Activated T-cell treated with anti-CD3 and anti-CD28 coated beads for 48 hours (primary cell): ENCODE data around the gene ZMYND19.
"Not testable (repeated sequence)": the region's sequence is repeated elsewhere in the genome, so short reads cannot be mapped to it uniquely, and the experiment has no call there.

Experiments
- DNase-seq: peaks from one replicate; pipeline ENCODE4 v3.0.0-alpha.2; 2020; ENCODE audit warnings: low read depth

ZMYND19 gene

DNA sequence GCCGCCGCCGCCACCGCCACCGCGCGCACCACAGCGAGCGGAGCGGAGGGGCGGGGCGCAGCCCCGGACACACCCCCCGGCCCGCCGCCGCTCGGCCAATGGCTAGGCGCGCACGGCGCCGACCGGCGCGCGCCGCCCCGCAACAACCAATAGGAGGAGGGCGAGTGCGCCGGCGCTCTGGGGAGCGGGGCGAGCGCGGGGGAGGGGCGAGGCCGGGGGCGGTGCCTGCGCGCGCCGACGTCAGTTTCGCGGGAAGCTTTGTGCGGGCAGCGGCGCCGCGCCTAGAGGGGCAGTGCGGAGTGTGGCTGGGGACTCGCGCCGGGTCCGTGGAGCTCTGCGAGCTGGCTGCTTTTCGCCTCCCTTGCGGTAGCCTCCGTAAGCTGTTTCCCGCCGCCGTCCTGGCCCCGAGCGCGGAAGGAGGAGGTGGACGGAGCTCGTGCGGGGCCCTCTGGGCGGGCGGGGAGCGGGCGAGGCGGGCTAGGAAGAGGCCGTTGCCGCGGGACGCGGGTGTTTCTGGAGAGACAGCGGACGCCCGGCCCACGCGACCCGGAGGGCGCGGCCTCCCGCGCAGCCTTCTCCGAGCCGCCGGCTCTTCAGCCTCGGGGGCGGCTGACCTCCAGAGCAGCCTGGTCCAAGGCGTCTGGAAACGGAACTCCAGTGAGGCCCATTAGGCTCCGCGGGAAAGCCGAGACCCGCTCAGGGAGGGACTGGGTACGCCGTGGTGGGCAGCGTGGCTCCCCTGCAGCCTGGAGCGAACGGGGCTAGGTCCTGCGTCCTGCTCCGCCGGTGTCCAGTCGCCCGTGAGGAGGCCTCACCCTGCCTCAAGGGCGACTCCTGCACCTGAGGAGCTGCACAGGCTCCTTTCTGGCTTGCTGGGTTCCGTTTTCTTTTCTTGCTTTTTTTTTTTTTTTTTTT, at the start of gene ZMYND19:
Gene ZMYND19, minus strand, starts transcription at position 44 of the 915 bp plus-strand sequence. CDS start 249 bp downstream, outside the sequence.
- DNase-seq, result peak; percentile 92

DNA sequence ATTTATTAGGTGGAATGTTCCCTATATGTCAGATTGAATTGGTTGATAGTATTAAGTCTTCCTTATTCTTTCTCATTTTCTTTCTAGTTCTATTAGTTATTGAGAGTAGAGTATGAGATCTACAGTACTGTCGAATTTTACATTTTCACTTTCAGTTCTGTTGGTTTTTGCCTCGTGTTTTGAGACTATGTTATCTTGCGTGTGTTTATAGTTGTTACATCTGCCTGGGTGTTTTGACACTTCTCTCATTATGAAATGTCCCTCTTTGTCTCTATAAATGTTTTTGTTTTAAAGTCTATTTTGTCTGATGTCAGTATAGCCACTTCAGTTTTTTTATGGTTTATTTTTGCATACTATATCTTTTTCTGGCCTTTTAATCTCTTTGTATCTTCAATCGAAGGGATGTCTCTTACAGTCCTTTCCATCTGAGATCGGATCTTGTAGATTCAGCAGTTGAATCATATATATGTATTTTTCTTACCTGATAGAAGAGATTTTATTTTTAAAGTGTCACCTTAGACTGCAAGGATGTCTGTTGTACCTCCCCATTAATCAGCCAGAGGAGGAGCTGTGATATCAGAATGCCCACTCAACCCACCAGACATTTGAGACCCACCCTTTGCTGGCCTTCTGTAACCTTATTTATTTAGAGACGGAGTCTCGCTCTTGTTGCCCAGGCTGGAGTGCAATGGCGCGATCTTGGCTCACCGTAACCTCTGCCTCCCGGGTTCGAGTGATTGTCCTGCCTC, 49.2 kb upstream of the ZMYND19 start:
- DNase-seq, result no peak

DNA sequence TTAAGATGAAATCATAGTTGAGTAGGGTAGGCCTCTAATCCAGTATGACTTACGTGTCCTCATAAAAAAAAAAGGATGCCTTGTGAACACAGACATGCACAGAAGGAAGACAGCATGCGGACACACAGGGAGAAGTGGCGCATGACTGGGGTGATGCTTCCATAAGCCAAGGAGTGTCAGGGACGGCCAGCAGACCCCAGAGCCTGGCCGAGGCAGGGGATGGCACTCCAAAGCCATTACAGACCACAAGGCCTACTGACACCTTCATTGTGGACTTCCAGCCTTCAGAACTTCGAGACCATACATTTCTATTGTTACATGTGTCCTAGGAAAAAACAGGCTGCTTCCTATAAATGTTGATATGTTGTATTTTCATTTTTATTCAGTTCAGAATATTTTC, 48.4 kb upstream of the ZMYND19 start:
- no peak for DNase-seq

DNA sequence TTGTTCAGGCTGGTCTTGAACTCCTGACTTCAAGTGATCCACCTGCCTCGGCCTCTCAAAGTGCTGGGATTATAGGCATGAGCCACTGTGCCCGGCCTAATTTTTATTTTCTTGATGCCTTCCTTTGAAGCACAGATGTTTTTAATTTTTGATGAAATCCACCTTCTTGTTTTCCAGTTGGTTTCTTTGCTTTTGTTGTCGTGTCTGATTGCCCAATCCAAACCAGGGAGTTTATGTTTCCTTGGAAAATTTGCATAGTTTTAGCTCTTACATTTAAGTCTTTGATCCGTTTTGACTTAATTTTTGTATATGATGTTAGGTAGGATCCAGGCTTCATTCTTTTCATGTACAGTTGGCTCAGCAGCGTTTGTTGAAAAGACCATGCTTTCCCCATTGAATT, 43.7 kb upstream of the ZMYND19 start:
- DNase-seq, result no peak

DNA sequence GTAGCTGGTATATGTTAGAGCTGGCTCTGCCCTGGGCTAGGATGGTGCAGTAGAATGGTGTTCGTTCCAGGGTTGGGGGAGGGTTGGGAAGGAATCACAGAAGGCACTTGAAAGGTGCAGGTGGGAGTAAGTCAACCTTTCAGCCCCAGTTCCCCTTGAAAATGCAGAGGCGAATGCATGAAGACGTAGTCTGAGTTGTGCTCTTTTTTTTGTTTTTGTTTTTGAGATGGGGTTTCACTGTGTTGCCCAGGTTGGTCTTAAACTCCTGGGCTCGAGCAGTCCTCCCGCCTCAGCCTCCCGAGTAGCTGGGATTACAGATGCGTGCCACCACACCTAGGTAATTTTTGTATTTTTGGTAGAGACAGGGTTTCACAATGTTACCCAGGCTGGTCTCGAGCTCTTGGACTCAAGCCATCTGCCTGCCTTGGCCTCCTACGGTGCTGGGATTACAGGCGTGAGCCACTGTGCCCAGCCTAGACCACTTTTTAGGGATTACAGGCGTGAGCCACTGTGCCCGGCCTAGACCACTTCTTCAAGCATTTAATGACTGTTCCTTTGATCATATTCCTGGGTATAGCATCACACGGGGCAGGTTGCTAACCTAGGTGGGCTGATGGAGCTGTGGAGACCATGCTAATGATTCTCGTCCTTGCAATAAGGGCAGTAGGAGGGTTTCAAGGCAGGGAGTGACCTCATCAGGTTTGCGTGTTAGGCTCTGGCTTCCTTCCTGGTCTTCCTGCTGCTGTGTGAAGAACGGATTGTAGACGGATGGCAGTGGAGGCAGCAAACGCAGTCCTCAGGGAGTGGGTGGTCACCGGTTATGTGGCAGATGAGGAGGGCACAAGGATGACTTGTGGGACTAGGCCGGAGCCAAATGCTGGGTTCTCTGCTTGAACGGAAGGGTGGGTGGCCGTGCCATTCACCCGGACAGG, 42.2 kb upstream of the ZMYND19 start:
- no peak for DNase-seq

DNA sequence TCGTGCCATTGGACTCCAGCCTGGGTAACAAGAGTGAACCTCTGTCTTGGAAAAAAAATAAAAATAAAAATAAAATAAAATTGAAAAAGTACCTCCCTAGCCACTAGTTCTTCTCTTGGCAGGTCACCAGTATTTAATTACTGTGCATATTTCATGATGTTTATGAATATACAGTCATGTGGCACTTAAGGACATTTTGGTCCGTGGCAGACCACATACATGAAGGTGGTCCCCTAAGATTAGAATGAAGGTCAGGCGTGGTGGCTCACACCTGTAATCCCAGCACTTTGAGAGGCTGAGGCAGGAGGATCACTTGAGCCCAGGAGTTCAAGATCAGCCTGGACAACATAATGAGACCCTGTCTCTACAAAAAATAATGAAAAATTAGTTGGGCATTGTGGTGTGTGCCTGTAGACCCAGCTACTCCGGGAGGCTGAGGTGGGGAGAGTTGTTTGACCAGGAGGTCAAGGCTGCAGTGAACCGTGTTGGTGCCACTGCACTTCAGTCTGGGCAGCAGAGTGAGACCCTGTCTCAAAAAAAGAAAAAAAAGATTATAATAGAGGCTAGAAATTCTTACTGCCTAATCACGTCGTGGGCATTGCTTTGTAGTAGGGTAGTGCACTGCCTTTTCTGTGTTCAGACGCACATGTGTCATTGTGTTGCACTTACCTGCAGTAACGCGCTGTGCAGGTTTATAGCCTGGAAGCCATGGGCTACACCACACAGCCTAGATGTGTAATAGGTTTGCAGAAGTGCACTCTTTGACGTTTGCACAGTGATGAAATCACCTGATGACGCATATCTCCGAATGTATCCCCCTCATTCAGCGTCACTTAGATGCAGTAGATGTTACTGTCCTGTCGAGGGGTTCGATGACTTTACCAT, 41.3 kb upstream of the ZMYND19 start:
- no peak for DNase-seq

DNA sequence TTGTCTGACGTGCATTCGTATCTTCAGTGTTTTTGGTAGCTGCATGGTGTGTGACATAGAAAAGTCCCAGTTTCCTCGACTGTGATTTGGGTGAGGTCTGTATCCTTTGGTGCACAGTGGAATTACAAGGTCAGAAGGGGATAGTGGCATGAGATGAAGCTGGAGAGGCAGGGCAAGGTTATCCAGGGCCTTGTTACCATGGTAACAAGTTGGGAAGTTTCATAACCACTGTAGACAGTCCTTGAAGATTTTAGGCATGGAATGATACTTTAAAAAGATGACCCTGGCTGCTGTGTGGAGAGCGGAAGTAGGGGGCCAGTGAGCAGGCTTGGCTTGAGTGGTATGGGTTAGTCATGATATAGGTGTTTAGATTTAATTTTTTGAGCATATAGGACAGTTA, 40.4 kb upstream of the ZMYND19 start:
- no peak for DNase-seq

DNA sequence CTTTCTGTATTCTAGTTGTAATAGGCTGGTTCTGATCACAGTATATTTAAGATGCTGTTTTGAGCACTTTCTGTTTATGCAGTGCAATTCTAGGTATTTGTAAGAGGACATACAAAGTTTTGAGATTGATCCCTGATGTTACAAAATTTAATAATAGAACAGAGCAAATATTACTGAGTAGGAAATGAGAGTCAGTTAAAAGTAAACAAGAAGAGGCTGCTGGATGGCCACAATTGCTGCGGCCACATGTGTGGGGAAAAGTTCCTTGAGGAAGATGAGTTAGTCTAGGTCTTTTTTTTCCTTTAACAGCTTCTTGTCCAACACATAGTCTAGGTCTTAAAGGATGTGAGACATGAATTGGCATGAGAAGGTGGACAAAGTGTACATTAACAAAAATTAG, 39.8 kb upstream of the ZMYND19 start:
- no peak for DNase-seq

DNA sequence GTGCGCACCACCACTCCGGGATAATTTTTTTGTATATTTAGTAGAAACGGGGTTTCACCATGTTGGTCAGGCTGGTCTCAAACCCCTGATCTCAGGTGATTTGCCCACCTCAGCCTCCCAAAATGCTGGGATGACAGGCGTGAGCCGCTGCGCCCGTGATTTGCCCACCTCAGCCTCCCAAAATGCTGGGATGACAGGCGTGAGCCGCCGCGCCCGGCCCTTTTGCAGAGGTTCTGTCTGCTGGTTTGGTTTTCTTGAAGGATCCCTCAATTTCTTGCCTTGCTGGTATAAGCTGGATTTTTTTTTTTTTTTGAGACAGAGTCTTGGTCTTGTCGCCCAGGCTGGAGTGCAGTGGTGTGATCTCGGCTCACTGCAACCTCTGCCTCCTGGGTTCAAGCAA, 37.1 kb upstream of the ZMYND19 start:
- not testable (repeated sequence) for DNase-seq

DNA sequence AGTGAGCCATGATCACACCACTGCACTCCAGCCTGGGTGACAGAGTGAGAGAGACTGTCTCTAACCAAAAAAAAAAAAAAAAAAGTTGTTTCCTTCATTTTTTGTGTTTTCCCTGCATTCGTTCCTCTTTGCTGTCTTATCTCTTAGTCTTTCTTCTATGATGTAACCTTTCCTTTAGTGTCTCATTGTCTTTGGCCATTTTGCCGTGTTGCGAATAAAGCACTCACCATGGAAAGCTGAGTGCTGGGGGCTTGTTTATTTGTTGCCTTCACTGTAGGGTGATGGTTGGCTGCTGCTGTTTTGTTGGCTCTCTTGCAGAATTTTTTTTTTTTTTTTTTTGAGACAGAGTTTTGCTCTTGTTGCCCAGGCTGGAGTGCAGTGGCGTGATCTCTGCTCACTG, 36.2 kb upstream of the ZMYND19 start:
- no peak for DNase-seq

DNA sequence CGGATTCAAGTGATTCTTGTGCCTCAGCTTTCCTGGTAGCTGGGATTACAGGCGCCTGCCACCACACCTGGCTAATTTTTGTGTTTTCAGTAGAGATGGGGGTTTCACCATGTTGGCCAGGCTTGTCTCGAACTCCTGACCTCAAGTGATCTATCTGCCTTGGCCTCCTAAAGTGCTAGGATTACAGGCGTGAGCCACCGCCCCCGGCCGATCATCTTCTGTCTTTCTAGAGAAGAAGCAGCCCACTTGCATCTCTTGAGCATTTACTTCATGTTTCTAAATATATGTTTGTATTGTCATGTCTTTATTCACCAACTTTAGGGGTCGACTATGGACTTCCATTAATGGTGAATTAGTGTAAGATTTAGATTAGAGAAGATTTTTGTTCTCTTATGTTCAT, 31.9 kb upstream of the ZMYND19 start:
- DNase-seq, result not testable (repeated sequence)

DNA sequence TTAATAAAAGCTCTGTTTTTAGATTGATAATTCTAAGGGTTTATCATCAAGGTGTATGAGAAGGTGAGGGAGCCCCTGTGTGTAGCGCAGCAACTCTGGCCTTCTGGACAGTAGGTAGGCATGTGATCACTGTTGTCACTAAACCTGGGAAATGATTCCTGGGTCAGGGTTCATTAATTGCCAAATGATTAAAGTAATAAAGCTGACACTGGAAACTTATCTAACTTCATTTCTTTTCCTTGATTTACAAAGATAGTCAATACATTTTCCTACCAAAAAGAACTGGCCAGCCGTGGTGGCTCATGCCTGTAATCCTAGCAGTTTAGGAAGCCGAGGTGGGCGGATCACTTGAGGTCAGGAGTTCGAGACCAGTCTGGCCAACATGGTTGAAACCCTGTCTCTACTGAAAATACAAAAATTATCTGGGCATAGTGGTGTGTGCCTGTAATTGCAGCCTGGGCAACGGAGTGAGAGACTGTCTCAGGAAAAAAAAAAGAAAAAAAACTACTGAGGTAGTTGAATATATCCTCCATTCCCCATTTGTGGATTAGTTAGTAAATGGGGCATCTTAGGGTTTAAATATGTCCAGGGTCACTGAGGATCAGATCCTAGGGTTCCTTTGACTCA, 30.9 kb upstream of the ZMYND19 start:
- DNase-seq, result no peak

DNA sequence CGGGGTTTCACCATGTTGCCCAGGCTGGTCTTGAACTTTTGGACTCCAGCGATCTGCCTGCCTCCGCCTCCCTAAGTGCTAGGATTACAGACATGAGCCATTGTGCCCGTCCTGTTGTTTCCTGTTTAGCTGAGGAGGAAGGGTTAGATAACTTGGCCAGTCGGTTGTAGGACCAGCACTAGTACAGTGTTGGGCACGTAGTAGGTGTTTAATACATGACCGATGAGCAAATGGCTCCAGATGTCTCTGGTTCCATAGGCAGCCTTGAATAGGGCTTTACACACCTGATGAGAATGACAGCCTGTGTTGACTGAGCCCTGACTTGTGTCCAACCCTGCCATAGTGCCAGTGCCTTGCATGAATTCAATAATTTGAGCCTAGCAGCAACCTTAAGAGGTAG, 30.3 kb upstream of the ZMYND19 start:
- DNase-seq, result no peak

DNA sequence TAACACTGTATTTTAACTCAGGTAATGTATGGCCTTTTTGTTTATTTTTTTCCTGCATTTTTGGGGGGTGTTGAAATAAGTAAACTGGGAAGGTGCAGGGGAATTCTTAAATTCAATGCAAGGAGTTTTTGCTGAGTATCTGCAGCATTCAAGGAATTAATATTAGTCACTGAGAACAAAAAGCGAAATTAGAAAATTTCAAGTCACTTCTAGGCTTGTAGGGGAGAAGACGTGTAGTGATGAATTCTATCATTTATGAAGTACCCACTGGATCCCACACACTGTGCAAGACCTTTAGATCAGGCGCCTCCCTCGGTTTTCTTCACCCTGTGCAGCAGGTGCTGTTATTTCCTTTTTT, 29.7 kb upstream of the ZMYND19 start:
- DNase-seq, result no peak

DNA sequence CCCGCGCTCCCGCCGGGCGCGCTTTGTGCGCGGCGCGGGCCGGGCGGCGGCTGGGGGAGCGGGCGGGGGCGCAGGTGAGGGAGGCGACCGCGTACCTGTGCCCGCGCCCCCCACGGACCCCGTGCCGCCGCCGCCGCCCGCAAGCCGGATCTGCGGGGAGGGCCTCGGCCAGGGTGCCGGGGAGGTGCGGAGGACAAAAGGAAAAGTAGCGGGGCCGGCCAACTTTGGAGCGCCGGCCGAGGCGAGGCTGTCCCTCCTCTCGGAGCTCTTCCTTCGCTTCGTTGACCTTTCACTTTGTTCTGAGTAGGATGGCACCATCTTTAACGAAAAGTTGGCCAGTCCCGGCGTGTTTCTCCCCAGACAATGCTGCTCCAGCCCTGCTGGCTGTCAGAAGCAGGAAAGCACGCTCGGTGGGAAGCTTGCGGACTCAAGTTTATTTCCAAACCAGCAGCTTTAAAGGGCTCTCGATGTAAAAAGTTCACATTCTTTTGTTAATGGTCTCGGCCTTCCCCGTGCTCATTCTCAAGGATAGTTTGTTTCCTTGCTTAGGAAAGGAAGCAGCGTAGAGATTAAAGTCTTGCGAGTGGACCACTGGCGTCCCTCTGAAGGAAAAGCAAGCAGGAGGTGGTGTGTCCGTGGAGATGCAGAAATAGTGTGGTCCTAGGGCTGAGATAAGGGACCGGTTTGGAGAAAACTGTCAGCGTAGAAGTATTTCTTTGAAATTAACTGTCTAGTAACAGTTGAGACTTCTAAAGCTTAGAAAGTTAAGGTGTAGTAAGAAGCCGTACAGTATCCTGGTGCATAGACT, 29.1 kb upstream of the ZMYND19 start:
- DNase-seq, result no peak

DNA sequence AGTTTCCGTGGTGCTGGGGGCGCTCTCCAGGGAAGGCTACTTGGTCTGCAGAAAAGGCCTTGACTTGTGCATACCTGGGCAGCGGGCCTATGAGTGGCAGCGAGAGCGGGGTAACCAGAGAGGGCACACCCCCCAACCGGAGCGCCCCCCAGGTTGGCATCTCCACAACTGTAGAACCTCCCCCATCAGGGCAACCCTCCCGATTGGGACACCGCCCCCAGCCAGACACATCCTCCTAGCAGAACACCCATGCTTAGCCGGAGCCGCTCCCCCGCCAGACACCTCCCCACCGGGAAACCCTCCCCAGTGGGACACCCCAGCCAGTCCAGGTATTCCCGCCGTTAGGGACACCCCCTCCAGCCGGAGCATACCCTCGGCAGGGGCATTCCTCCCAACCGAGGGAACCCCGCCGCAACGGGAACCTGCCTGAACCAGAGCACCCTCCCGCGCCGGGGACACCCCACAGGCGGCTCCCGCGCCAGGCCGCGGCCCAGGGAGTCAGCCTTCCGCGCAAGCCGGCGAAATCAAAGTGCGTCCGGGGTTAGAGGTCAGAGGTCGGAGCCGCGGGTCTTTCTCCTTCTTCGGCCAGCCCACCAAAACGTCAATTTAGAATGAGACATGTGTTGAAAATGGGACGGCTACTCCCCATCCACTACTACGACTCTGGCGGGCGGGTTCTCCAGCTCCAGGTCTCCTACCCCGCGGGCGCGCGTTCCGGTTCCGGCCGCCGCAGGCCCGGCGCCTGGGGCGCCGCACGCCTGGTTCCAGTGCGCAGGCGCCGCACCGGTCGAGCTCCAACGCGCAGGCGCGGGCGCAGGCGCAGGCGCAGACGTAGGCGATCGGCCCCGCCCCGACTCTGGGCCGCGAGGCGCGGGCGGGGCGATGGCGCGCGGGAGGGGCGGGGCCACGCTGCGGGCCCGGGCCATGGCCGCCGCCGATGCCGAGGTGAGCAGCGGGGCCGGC, 28.1 kb upstream of the ZMYND19 start, which contains the start of gene EHMT1:
Gene EHMT1, plus strand, starts transcription at position 901 of the 963 bp plus-strand sequence. Its CDS starts 24 bp downstream, at position 925.
- DNase-seq, result peak; percentile 94

DNA sequence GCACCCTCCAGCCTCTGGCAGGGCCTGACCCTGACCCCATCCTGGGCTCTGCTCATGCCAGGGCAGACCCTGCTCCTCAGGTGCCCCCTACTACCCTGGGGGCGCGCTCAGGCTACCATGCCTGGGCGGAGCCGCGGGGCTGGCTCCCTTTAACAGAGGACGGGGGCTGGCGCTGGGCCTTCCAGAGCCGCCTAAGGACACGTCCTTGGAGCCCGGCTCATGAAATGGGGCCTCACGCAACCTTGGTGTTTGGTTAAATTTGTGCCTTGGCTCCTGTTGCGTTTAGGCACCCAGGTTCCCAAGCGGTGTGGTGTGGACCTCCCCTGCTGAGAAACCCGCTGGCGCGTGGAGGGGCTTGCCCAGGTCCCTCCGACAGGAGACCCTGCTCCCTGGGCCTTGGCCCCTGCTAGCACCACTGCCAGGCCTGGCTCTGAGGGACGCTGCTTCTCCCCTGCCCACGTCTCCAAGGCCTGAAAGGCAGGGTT, 25.1 kb upstream of the ZMYND19 start:
- no peak for DNase-seq

DNA sequence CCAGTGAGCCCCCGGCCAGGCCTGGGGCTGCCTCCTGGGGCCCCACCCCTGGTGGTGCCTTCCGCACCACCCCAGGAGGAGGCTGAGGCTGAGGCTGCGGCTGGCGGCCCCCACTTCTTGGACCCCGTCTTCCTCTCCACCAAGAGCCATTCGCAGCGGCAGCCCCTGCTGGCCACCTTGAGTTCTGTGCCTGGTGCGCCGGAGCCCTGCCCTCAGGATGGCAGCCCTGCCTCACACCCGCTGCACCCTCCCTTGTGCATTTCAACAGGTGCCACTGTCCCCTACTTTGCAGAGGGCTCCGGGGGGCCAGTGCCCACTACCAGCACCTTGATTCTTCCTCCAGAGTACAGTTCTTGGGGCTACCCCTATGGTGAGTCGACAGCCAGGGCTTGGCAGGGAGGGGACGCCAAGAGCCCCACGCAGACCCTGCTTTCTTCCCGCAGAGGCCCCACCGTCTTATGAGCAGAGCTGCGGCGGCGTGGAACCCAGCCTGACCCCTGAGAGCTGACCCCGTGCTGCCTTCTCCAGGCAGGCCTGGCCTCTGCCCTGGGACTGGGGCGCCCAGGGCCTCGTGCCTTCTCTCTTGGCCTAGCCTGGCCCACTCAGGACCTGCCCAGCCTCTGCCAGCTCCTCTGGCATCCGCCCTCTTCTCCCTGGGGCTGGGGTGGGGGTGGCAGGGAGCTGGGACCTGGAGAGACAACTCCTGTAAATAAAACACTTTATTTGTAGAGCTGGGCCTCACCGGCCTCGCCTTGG, 24.5 kb upstream of the ZMYND19 start:
- DNase-seq, result no peak
